Measurements from ENCODE around the gene SYT12.

- TF ChIP-seq EP300 (IDR thresholded peaks at IDR 0.05), result no peak
- no peak for TF ChIP-seq CTCF (IDR thresholded peaks at IDR 0.05)
Measured at GRCh38 chr11:66975405-66976027, 47.4 kb upstream of the SYT12 start.
